ENCODE data around the gene PKNOX2. TPM values are rescaled to one million over a fixed set of nuclear protein-coding genes. Genes with fewer than 3 reads are reported as not detected.

PKNOX2 gene
- total RNA-seq, 1 experiment from 2014 or later = not detected

- ChIA-PET CTCF (interaction anchor here (1.0 kb wide), 1 partner anchor 32 kb away, joined by 4 read pairs; no protein-coding TSS in a partner anchor), POLR2A (no interaction called here)
- H3K4me3 ChIP-seq (ENCODE audit: low read depth, low read length) = no peak overlapping the region
- no peak for DNase-seq
- H3K27ac Mint-ChIP-seq (ENCODE audit: unreplicated experiment) = no peak overlapping the region
- peaks cover 12% of the 10 kb centered on the region for H3K4me1 Mint-ChIP-seq (ENCODE audit: low read depth, unreplicated experiment)
- H3K4me3 Mint-ChIP-seq (ENCODE audit: unreplicated experiment) = no peak overlapping the region
- BruUV-seq (replicated peaks) = no TSS peak
- H3K9me3 Mint-ChIP-seq (ENCODE audit: unreplicated experiment) = no peaks in the 10 kb centered on the region
- intact Hi-C loops (cut with micrococcal nuclease; ENCODE audit: unreplicated experiment) = no loop called here
- no peak for TF ChIP-seq CTCF (IDR thresholded peaks at IDR 0.05; ENCODE audit: insufficient read depth in 1 of 2, low read depth in 1 of 2, low read length in 1 of 2, severe bottlenecking in 1 of 2, unreplicated experiment in 1 of 2)
- peaks cover 17% of the 10 kb centered on the region for H3K4me1 ChIP-seq
- peaks cover 22% of the 10 kb centered on the region for H3K27me3 Mint-ChIP-seq (ENCODE audit: insufficient read depth, unreplicated experiment)
- 0 out of 2 replicates have a peak, but pooled peaks cover 2% of the 10 kb centered on the region for H3K27me3 ChIP-seq (replicated peaks; ENCODE audit: control insufficient read depth, insufficient read depth, low read length)
- no peaks in the 10 kb centered on the region for H3K9me3 ChIP-seq
- no peaks in the 10 kb centered on the region for H3K36me3 Mint-ChIP-seq (ENCODE audit: insufficient read depth, unreplicated experiment)
- no peaks in the 10 kb centered on the region for H3K36me3 ChIP-seq (ENCODE audit: control insufficient read depth, insufficient read depth, low read length)
These were observed 206.9 kb downstream of the PKNOX2 start for GRCh38 chr11:125371431-125371935.

GRCh38 chr11:125372088-125372487 lies 207.5 kb downstream of the PKNOX2 start:
- Histone ChIP-seq H3K36me3 (ENCODE audit: control insufficient read depth, insufficient read depth, low read length) (no peaks in the 10 kb centered on the region), H3K27me3 (replicated peaks; ENCODE audit: control insufficient read depth, insufficient read depth, low read length) (0 out of 2 replicates have a peak, but pooled peaks cover 2% of the 10 kb centered on the region), H3K4me3 (ENCODE audit: low read depth, low read length) (no peak overlapping the region), H3K9me3 (no peaks in the 10 kb centered on the region), H3K4me1 (peaks cover 18% of the 10 kb centered on the region)
- no TSS peak for BruUV-seq (replicated peaks)
- CTCF ChIA-PET = interaction anchor here (0.5 to 1.0 kb wide), 3 partner anchors 15 to 45 kb away, joined by 3 to 4 read pairs (median 3); no protein-coding TSS in a partner anchor
- peaks cover 12% of the 10 kb centered on the region for H3K4me1 Mint-ChIP-seq (ENCODE audit: low read depth, unreplicated experiment)
- H3K27me3 Mint-ChIP-seq (ENCODE audit: insufficient read depth, unreplicated experiment) = peaks cover 22% of the 10 kb centered on the region
- POLR2A ChIA-PET = no interaction called here
- no peak overlapping the region for H3K4me3 Mint-ChIP-seq (ENCODE audit: unreplicated experiment)
- intact Hi-C loops (cut with micrococcal nuclease; ENCODE audit: unreplicated experiment) = no loop called here
- no peak for TF ChIP-seq CTCF (IDR thresholded peaks at IDR 0.05; ENCODE audit: insufficient read depth in 1 of 2, low read depth in 1 of 2, low read length in 1 of 2, severe bottlenecking in 1 of 2, unreplicated experiment in 1 of 2)
- H3K9me3 Mint-ChIP-seq (ENCODE audit: unreplicated experiment) = no peaks in the 10 kb centered on the region
- no peak overlapping the region for H3K27ac Mint-ChIP-seq (ENCODE audit: unreplicated experiment)
- no peaks in the 10 kb centered on the region for H3K36me3 Mint-ChIP-seq (ENCODE audit: insufficient read depth, unreplicated experiment)
- DNase-seq = no peak

GRCh38 chr11:125372911-125373310 lies 208.4 kb downstream of the PKNOX2 start:
- Histone ChIP-seq H3K4me1 (peaks cover 18% of the 10 kb centered on the region), H3K9me3 (no peaks in the 10 kb centered on the region), H3K36me3 (ENCODE audit: control insufficient read depth, insufficient read depth, low read length) (no peaks in the 10 kb centered on the region), H3K27me3 (replicated peaks; ENCODE audit: control insufficient read depth, insufficient read depth, low read length) (0 out of 2 replicates have a peak, but pooled peaks cover 2% of the 10 kb centered on the region), H3K4me3 (ENCODE audit: low read depth, low read length) (no peak overlapping the region)
- Mint-ChIP-seq H3K9me3 (ENCODE audit: unreplicated experiment) (no peaks in the 10 kb centered on the region), H3K36me3 (ENCODE audit: insufficient read depth, unreplicated experiment) (no peaks in the 10 kb centered on the region), H3K4me1 (ENCODE audit: low read depth, unreplicated experiment) (peaks cover 12% of the 10 kb centered on the region), H3K27me3 (ENCODE audit: insufficient read depth, unreplicated experiment) (peaks cover 29% of the 10 kb centered on the region), H3K4me3 (ENCODE audit: unreplicated experiment) (no peak overlapping the region), H3K27ac (ENCODE audit: unreplicated experiment) (no peak overlapping the region)
- ChIA-PET CTCF (interaction anchor here (0.5 to 0.6 kb wide), 2 partner anchors 14 to 46 kb away, joined by 3 read pairs; no protein-coding TSS in a partner anchor), POLR2A (no interaction called here)
- intact Hi-C loops (cut with micrococcal nuclease; ENCODE audit: unreplicated experiment) = no loop called here
- TF ChIP-seq CTCF (IDR thresholded peaks at IDR 0.05; ENCODE audit: insufficient read depth in 1 of 2, low read depth in 1 of 2, low read length in 1 of 2, severe bottlenecking in 1 of 2, unreplicated experiment in 1 of 2) = no peak
- BruUV-seq (replicated peaks) = no TSS peak
- no peak for DNase-seq

All from Caco-2 (cell line).